Hepatocyte (in vitro differentiated cells): ENCODE results near the gene CCIN. TPM values are rescaled to one million over a fixed set of nuclear protein-coding genes. Genes with fewer than 3 reads are reported as not detected.
"Not testable (repeated sequence)": the region's sequence is repeated elsewhere in the genome, so short reads cannot be mapped to it uniquely, and the experiment has no call there.

Experiments
- DNase-seq: peaks from one replicate; pipeline ENCODE4 v3.0.0-alpha.2; 2016; ENCODE audit warnings: low spot score
- H2AFZ ChIP-seq: fragments of 200-600 bp; sonication (generic); 2 replicates; pipeline ENCODE4 v1.6.0; 2016; ENCODE audit warnings: antibody characterized with exemption, mild to moderate bottlenecking
- H3K27ac ChIP-seq: fragments of 200-600 bp; sonication (generic); 2 replicates; pipeline ENCODE4 v1.5.1; 2016; ENCODE audit warnings: mild to moderate bottlenecking
- H3K27me3 ChIP-seq: fragments of 200-600 bp; sonication (generic); 2 replicates; pipeline ENCODE4 v1.6.1; 2016
- H3K36me3 ChIP-seq: fragments of 200-600 bp; sonication (generic); replicated peaks from 2 replicates; pipeline ENCODE4 v1.5.1; 2016; ENCODE audit warnings: low read depth; ENCODE audit not compliant: insufficient read depth
- H3K4me1 ChIP-seq: fragments of 200-600 bp; sonication (generic); 2 replicates; pipeline ENCODE4 v1.5.1; 2016; ENCODE audit warnings: mild to moderate bottlenecking, moderate library complexity; ENCODE audit not compliant: insufficient read depth
- H3K4me2 ChIP-seq: fragments of 200-600 bp; sonication (generic); 2 replicates; pipeline ENCODE4 v1.6.0; 2016
- H3K4me3 ChIP-seq: fragments of 200-600 bp; sonication (generic); 2 replicates; pipeline ENCODE4 v1.5.1; 2016; ENCODE audit warnings: mild to moderate bottlenecking
- H3K79me2 ChIP-seq: fragments of 200-600 bp; sonication (generic); 2 replicates; pipeline ENCODE4 v1.6.0; 2017; ENCODE audit warnings: mild to moderate bottlenecking
- H3K9me2 ChIP-seq: fragments of 200-600 bp; sonication (generic); replicated peaks from 2 replicates; pipeline ENCODE4 v1.6.0; 2017; ENCODE audit warnings: mild to moderate bottlenecking; ENCODE audit not compliant: insufficient read depth
- H3K9me3 ChIP-seq: fragments of 200-600 bp; sonication (generic); 2 replicates; pipeline ENCODE4 v1.5.1; 2016; ENCODE audit warnings: low read depth, mild to moderate bottlenecking
- H4K20me1 ChIP-seq: fragments of 200-600 bp; sonication (generic); 2 replicates; pipeline ENCODE4 v1.6.0; 2016; ENCODE audit warnings: mild to moderate bottlenecking; ENCODE audit not compliant: insufficient read depth, poor library complexity, severe bottlenecking
- EZH2 ChIP-seq: fragments of 200-600 bp; sonication (generic); IDR thresholded peaks from 2 replicates; pipeline ENCODE4 v1.6.1; 2016; ENCODE audit warnings: antibody characterized with exemption, mild to moderate bottlenecking, borderline replicate concordance
- EZH2phosphoT487 ChIP-seq: fragments of 200-600 bp; sonication (generic); IDR thresholded peaks from one replicate; pipeline ENCODE4 v1.6.1; 2018; ENCODE audit warnings: antibody characterized with exemption, mild to moderate bottlenecking, low read depth, moderate library complexity; ENCODE audit not compliant: unreplicated experiment, severe bottlenecking
- WGBS: methylation state at CpG from one replicate; pipeline ENCODE4 v1.1.6; 2016; ENCODE audit warnings: low lambda C conversion rate; ENCODE audit errors: missing lambda C conversion rate; 5-methylcytosine and 5-hydroxymethylcytosine counted together
- polyA plus RNA-seq: library from polyadenylated mRNA; unstranded; fragments of >200 nt; fragmentation: Nextera tagmentation; extraction: Ambion mirVana; gene quantifications from 2 replicates; pipeline ENCODE4 v1.2.1, GENCODE V29; 2016
- total RNA-seq: library from RNA; depleted of rRNA; stranded (reverse); fragments of >200 nt; gene quantifications from 2 replicates; pipeline ENCODE4 v1.2.3, GENCODE V29; 2014
- TF ChIP-seq, protein P1 (sequence below): fragments of 200-600 bp; sonication (generic); IDR thresholded peaks from 2 replicates; pipeline ENCODE4 v1.5.1; 2016; ENCODE audit warnings: antibody characterized with exemption, mild to moderate bottlenecking; ENCODE audit not compliant: poor library complexity

Gene CCIN
- total and polyA plus RNA-seq, 2 experiments from 2014 or later: not detected

DNA sequence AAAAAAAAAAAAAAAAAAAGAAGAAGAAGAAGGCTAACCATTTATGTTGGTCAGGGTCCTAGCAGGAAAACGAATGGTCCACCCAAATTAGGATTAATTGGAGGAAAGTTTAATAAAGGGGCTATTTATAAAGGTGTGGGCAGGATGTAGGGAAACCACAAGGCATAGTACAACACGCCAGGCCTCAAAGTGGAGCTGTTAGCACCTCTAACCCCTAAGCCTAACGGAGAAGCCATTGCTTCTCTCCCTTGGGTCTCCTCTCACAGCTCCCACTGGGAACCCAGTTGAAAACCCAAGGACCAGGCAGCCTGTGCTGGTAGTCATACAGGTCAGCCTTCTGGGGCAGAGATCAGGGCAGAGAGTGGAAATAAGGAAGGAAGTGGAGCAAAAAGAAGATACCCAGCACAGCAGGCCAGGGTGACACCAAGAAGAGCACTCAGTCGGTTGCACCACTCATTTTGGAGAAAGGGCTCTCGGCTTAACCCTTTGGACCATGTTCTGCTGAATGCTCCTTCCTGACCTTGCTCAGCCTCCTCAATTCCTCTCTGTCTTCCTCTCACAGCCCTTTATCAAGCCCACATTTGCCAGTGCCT lies 41.4 kb upstream of the CCIN start:
- Histone ChIP-seq H3K27me3 (no peaks in the 10 kb centered on the region), H4K20me1 (no peaks in the 10 kb centered on the region), H3K4me3 (no peak overlapping the region), H3K9me3 (no peaks in the 10 kb centered on the region), H3K36me3 (no peaks in the 10 kb centered on the region), H3K4me2 (no peak overlapping the region), H3K9me2 (no peaks in the 10 kb centered on the region), H2AFZ (no peak overlapping the region), H3K4me1 (no peaks in the 10 kb centered on the region), H3K27ac (no peak overlapping the region), H3K79me2 (no peaks in the 10 kb centered on the region)
- no peak for DNase-seq
- WGBS: 86% methylated on average over 5 of the region's 5 CpGs
- no peak for TF ChIP-seq EZH2
- no peak for TF ChIP-seq EZH2phosphoT487
- TF ChIP-seq, protein P1, sequence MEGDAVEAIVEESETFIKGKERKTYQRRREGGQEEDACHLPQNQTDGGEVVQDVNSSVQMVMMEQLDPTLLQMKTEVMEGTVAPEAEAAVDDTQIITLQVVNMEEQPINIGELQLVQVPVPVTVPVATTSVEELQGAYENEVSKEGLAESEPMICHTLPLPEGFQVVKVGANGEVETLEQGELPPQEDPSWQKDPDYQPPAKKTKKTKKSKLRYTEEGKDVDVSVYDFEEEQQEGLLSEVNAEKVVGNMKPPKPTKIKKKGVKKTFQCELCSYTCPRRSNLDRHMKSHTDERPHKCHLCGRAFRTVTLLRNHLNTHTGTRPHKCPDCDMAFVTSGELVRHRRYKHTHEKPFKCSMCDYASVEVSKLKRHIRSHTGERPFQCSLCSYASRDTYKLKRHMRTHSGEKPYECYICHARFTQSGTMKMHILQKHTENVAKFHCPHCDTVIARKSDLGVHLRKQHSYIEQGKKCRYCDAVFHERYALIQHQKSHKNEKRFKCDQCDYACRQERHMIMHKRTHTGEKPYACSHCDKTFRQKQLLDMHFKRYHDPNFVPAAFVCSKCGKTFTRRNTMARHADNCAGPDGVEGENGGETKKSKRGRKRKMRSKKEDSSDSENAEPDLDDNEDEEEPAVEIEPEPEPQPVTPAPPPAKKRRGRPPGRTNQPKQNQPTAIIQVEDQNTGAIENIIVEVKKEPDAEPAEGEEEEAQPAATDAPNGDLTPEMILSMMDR: no peak

DNA sequence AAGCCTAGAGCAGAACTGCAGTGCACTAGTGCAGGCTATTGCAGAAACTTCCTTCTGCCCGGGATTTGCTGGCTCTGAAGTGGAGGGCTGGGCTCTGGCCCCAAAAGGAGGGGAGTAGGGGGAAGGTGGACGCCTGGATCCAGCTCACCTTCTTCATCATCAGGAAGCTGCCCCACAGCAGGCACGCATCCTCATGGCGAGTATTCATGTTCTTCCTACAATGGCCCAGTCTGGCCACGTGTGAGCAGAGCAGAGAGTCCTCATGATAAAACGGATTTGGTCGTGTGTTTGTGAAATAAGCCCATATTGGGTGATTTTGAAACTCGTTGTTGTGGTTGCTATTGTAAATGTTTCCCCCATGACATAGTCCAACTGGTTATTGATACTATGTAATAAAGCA lies 40.8 kb upstream of the CCIN start:
- DNase-seq: no peak
- no peaks in the 10 kb centered on the region for H3K27me3 ChIP-seq
- no peak overlapping the region for H3K4me2 ChIP-seq
- 75% methylated on average over 8 of the region's 8 CpGs for WGBS
- no peak overlapping the region for H3K4me3 ChIP-seq
- H3K79me2 ChIP-seq: no peaks in the 10 kb centered on the region
- no peak overlapping the region for H3K27ac ChIP-seq
- TF ChIP-seq EZH2 (no peak), EZH2phosphoT487 (no peak)
- TF ChIP-seq, protein P1: no peak
- H2AFZ ChIP-seq: no peak overlapping the region
- H3K9me2 ChIP-seq: no peaks in the 10 kb centered on the region
- no peaks in the 10 kb centered on the region for H3K36me3 ChIP-seq
- H3K4me1 ChIP-seq: no peaks in the 10 kb centered on the region
- H4K20me1 ChIP-seq: no peaks in the 10 kb centered on the region
- H3K9me3 ChIP-seq: no peaks in the 10 kb centered on the region

DNA sequence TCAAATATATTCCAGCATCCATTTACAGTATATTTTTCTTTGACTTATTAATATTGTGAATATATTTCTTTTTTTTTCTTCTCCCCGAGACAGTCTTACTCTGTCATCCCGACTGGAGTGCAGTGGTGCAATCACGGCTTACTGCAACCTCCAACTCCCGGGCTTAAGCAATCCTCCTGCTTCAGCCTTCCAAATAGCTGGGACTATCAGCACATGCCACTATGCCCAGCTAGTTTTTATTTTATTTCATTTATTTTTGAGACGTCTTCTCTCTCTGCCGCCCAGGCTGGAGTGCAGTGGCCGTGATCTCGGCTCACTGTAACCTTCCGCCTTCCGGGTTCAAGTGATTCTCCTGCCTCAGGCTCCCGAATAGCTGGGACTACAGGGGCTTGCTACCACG lies 40.0 kb upstream of the CCIN start:
- DNase-seq: no peak
- H3K27me3 ChIP-seq: peaks cover 2% of the 10 kb centered on the region
- H4K20me1 ChIP-seq: no peaks in the 10 kb centered on the region
- H3K4me2 ChIP-seq: no peak overlapping the region
- no peak overlapping the region for H3K27ac ChIP-seq
- H3K4me1 ChIP-seq: no peaks in the 10 kb centered on the region
- 94% methylated on average over 12 of the region's 12 CpGs for WGBS
- TF ChIP-seq EZH2phosphoT487: no peak
- TF ChIP-seq, protein P1: no peak
- no peaks in the 10 kb centered on the region for H3K79me2 ChIP-seq
- no peaks in the 10 kb centered on the region for H3K9me2 ChIP-seq
- no peak overlapping the region for H2AFZ ChIP-seq
- H3K4me3 ChIP-seq: no peak overlapping the region
- H3K36me3 ChIP-seq: no peaks in the 10 kb centered on the region
- no peaks in the 10 kb centered on the region for H3K9me3 ChIP-seq

DNA sequence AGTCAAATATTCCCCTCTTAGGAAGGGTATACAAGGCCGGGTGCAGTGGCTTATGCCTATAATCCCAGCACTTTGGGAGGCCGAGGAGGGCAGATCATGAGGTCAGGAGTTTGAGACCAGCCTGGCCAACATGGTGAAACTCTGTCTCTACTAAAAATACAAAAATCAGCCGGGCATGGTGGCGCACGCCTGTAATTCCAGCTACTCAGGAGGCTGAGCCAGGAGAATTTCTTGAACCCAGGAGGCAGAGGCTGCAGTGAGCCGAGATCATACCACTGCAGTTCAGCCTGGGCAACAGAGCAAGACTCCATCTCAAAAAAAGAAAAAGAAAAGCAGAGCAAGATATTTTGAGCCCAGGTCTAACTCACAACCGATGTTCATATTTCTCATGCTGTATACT lies 37.5 kb upstream of the CCIN start:
- H4K20me1 ChIP-seq, H3K27ac ChIP-seq, H3K79me2 ChIP-seq, H3K4me3 ChIP-seq, H3K36me3 ChIP-seq, H3K9me3 ChIP-seq, H3K4me2 ChIP-seq, H2AFZ ChIP-seq, H3K9me2 ChIP-seq, DNase-seq, H3K4me1 ChIP-seq: not testable (repeated sequence)
- 91% methylated on average over 7 of the region's 7 CpGs for WGBS
- H3K27me3 ChIP-seq: peaks cover 17% of the 10 kb centered on the region
